Stimulated activated CD4-positive, alpha-beta T cell treated with anti-CD3 and anti-CD28 coated beads, Interleukin-1b, Interleukin-23, amount 100 ng/mL, for 4 hours (primary cell): ENCODE results near the gene COX19.
"Not testable (repeated sequence)": the region's sequence is repeated elsewhere in the genome, so short reads cannot be mapped to it uniquely, and the experiment has no call there.

ENCODE experiments used
- DNase-seq, 2 donors: peaks; one replicate each; pipeline ENCODE4 v3.0.0-alpha.2; 2020; ENCODE audit warnings: low read depth in 2 of 2

COX19 gene

DNA sequence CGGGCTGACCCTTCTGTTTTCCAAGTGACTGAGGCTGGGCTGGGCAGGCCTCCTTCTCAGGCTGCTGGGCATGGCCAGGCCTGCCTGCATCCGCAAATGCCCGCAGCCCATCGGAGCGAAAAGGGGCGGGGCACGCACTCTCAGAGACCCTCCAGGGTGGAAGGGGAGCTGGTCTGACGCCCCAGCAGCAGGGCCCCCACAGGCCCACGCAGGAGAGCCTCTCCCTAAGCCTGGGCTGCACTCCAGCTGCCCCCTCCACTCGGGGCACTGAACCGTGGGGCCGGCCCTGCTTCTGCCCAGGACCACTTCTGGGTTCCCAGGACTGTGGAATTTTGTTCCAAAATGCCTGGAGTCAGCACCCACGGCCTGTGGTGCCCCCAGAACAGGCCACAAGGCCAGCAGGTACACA lies 30.2 kb downstream of the COX19 start:
- no peak for DNase-seq

DNA sequence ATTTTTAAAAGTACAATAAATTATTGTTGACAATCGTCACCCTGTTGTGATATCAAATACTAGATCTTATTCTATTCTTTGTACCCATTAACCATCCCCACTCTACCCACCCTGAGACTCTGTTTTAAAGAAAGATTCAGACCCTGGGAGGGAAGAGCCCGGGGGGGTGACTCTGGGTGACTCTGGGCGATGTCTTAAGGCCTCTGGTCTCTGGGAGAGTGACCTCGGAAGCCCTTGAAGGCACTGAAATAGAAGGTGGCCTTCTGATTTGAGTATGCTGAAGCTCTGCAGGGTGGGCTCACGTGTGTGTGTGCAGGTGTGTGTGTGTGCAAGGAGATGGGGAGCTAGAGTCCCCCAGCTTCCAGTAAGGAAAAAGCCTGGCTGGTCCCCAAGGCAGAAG lies 30.6 kb downstream of the COX19 start:
- DNase-seq = no peak

- not testable (repeated sequence) for DNase-seq
Measured at GRCh38 chr7:943793-944192, 31.6 kb downstream of the COX19 start.

GRCh38 chr7:940599-941408 lies 34.5 kb downstream of the COX19 start:
- DNase-seq = no peak

DNA sequence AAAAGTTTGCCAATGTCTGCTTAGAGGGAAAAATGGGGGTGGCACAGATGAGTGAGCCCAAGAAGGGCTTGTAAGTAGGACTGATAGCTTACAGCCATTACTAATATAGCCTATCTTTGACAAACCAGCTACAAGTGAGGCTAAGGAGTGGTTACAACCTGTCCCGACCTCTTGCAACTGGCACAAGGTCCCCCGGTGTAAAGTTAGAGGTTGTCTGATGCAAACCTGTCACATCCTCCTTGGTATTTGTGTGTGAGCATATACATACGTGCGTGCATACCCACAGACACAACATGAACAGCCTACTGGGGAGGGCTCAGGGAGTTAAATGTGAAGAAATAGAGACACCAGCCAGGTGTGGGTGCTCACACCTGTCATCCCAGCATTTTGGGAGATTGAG lies 35.5 kb downstream of the COX19 start:
- no peak for DNase-seq

- no peak for DNase-seq
Measured at GRCh38 chr7:938546-939185, 36.7 kb downstream of the COX19 start.

GRCh38 chr7:937856-938484 lies 37.4 kb downstream of the COX19 start:
- no peak for DNase-seq

DNA sequence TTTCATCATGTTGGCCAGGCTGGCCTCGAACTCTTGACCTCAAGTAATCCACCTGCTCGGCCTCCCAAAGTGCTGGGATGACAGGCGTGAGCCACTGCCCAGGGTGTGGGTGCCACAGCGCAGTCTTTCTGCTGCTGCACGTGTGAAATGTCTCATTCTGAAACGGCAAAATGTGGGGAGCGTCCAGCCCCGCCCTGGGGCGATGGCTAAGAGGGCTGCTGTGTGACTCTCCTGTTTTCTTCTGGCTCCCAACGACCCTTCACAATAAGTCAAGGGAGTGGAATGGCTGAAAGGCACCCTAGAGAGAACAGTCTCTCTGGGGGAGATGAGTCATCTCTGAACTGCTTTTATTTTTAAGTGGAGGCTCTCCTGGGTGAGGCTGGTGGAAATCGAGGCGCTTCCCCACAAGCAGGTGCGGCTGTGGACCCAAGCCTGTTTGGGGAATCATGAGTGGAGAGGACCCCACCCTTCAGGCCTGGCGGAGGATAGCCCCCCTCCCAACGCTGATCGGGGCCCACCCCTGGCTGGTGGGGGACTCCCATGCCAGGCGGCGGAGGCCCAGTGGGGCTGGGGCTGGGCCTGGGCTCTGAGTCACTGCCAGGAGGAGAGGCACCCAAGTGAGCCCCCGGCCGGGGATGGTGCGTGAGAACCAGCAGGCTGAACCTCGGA lies 38.8 kb downstream of the COX19 start:
- DNase-seq = no peak

DNA sequence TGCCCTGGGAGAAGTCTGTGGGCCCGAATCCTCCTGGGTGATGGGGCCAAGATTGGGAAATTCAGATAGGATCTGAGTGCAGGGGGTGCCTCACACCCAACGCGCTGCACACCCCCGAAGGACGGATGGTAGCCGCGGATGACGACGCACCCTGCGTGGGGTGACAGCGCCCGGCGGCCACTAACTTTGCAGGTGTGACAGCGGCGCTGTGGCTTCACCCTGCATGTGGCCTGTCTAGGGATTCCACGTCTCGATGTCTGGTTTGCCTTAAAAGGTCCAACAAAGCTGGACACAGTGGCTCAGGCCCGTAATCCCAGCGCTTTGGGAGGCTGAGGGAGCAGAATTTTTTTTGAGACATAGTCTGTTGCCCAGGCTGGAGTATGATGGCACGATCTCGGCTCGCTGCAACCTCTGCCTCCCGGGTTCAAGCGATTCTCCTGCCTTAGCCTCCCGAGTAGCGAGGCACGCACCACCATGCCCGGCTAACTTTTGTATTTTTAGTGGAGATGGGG lies 39.4 kb downstream of the COX19 start:
- no peak for DNase-seq

DNA sequence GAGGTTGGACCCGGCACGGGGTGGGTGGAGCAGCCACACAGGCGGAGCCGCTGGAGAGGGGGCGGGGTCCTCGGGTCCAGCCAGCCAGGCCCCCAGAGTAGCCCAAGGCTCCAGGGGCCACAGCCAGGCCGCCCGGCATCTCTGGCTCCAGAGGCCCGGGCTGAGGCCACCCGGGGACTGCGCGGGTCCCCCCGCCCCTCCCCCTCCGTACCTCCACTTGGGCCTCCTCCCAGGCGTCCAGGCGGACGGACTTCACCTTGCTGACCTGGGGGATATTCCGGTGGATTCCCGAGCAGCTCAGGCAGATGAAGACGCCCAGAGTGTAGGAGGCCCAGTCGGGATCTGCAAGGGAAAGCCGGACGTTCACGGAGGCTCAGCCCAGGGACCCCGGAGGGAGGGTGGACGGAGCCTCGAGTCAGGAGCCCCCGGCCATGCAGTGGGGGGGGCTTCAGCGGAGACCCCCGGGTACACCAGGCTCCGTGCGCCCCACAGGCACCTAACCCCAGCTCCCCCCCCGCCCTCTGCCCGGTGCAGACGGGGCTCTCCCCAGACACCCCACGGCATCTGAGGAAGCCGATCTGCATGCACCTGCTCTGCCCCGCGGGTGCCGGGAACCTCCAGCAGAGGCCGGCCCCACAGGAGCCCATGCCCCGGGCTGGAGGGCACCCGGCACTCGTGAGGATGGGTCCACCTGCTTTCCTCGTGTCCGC lies 40.0 kb downstream of the COX19 start:
- DNase-seq = no peak

- no peak for DNase-seq
Measured at GRCh38 chr7:934469-935163, 40.7 kb downstream of the COX19 start.

DNA sequence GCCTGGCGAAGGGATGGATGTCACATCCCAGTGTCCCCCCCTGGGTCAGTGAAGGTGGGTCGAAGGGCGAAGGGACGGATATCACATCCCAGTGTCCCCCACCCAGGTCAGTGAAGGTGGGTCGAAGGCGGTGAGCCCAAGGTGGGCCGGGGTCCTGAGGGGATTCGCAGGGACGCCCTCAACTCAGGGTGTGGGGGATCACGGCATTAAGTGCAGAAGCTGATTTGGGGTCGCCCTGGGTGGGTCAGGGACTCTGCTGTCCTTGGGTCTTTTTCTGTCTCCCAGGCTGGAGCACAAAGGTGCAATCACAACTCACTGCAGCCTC lies 42.7 kb downstream of the COX19 start:
- DNase-seq = no peak

- no peak for DNase-seq
Measured at GRCh38 chr7:931871-932650, 43.3 kb downstream of the COX19 start.

- no peak for DNase-seq
Measured at GRCh38 chr7:930975-931758, 44.2 kb downstream of the COX19 start.

GRCh38 chr7:929311-929711 lies 46.0 kb downstream of the COX19 start:
- DNase-seq = no peak

DNA sequence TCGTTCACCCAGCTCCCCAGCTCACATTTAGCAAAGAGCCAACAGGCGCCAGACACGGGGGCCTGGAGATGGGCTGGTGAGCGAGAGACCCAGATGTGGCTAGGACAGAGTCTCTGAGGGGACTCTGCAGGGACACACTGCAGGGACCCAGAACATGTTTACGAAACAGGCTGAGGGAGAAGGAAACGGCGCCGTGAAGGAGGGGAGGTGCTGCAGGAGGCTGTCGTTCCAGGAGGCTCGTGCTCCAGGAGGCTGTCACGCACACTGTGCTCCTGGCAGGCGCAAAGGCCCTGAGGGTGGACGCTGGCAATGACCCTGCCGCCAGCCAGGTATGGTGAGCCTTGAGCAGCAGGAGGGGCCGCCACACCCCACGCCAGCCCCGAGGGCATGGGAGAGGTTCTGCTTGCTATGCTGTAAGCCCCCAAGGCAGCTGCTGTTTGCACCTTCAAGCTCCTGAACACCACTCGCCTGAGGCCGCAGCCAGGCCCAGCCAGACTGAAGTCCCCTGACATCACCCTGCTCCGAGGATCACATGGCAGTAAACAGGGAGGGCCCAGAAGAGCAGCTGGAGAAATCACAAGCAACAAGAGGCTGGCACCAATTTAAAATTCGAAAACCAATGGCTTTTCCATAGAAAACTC lies 48.2 kb downstream of the COX19 start:
- no peak for DNase-seq

- DNase-seq = no peak
Measured at GRCh38 chr7:926061-927030, 49.0 kb downstream of the COX19 start.

DNA sequence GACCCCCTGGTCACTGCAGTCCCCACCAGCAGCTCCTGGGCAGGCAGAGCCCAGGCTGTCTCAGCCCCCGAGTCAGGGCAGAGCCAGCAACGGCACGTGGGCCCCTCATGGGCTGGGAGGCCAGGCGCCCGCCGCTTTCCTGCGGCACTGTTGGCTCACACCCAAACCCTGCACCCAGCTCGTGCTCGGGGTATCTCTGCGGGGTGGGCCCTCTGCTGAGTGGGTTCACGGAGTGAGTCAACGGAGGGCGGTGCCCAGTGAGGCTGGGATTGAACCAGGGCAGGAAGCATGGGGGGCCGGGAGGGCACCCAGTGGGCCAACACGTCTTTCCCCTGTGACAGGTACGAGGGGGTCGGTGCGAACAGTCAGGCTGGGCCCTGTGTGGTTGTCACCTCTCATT lies 49.7 kb downstream of the COX19 start:
- no peak for DNase-seq
